Neural progenitor cell (in vitro differentiated cells): ENCODE measurements around the gene TRAPPC3. TPM values are rescaled to one million over a fixed set of nuclear protein-coding genes. Genes with fewer than 3 reads are reported as not detected.

Source experiments
- DNase-seq: peaks from one replicate; pipeline ENCODE4 v3.0.0-alpha.2; 2016; ENCODE audit warnings: low spot score
- H2AFZ ChIP-seq: fragments of 200-600 bp; sonication (generic); replicated peaks from 2 replicates; pipeline ENCODE4 v1.6.1; 2016; ENCODE audit warnings: antibody characterized with exemption
- H3F3A ChIP-seq: fragments of 200-600 bp; sonication (generic); 2 replicates; pipeline ENCODE4 v1.6.1; 2016; ENCODE audit warnings: antibody characterized with exemption, low read depth
- H3K27ac ChIP-seq: fragments of 200-600 bp; sonication (generic); 2 replicates; pipeline ENCODE4 v1.5.1; 2016; ENCODE audit warnings: mild to moderate bottlenecking
- H3K27me3 ChIP-seq: fragments of 200-600 bp; sonication (generic); 2 replicates; pipeline ENCODE4 v1.6.1; 2016; ENCODE audit warnings: mild to moderate bottlenecking, moderate library complexity
- H3K36me3 ChIP-seq: fragments of 200-600 bp; sonication (generic); 2 replicates; pipeline ENCODE4 v1.5.1; 2016
- H3K4me1 ChIP-seq: fragments of 200-600 bp; sonication (generic); 2 replicates; pipeline ENCODE4 v1.6.1; 2016; ENCODE audit warnings: mixed run types
- H3K4me2 ChIP-seq: fragments of 200-600 bp; sonication (generic); 2 replicates; pipeline ENCODE4 v1.6.1; 2016
- H3K4me3 ChIP-seq: fragments of 200-600 bp; sonication (generic); 2 replicates; pipeline ENCODE4 v1.5.1; 2016
- H3K79me2 ChIP-seq: fragments of 200-600 bp; sonication (generic); 2 replicates; pipeline ENCODE4 v1.6.1; 2016; ENCODE audit warnings: low read depth
- H3K9ac ChIP-seq: fragments of 200-600 bp; sonication (generic); 2 replicates; pipeline ENCODE4 v1.6.1; 2016
- H3K9me3 ChIP-seq: fragments of 200-600 bp; sonication (generic); 2 replicates; pipeline ENCODE4 v1.5.1; 2016; ENCODE audit warnings: low read depth
- H4K20me1 ChIP-seq: fragments of 200-600 bp; sonication (generic); 2 replicates; pipeline ENCODE4 v1.6.1; 2016; ENCODE audit warnings: low read depth
- H3K27ac Mint-ChIP-seq: 3 replicates; pipeline ENCODE4 v1.8.0; 2021; ENCODE audit warnings: mixed read lengths
- H3K27me3 Mint-ChIP-seq: 2 replicates; pipeline ENCODE4 v1.8.0; 2022; ENCODE audit warnings: low read depth, mild to moderate bottlenecking, inconsistent platforms, moderate library complexity, mixed read lengths; ENCODE audit not compliant: insufficient read depth
- H3K36me3 Mint-ChIP-seq: 3 replicates; pipeline ENCODE4 v1.8.0; 2021; ENCODE audit warnings: mixed read lengths
- H3K4me1 Mint-ChIP-seq: 3 replicates; pipeline ENCODE4 v1.8.0; 2021; ENCODE audit warnings: mixed read lengths
- H3K4me3 Mint-ChIP-seq: 3 replicates; pipeline ENCODE4 v1.8.0; 2021; ENCODE audit warnings: mild to moderate bottlenecking, moderate library complexity, mixed read lengths
- H3K9me3 Mint-ChIP-seq: 3 replicates; pipeline ENCODE4 v1.8.0; 2020; ENCODE audit warnings: mixed read lengths
- EZH2 ChIP-seq: fragments of 200-600 bp; sonication (generic); IDR thresholded peaks from 2 replicates; pipeline ENCODE4 v1.6.1; 2017; ENCODE audit warnings: antibody characterized with exemption, mild to moderate bottlenecking, moderate library complexity
- EZH2phosphoT487 ChIP-seq: fragments of 200-600 bp; sonication (generic); IDR thresholded peaks from 2 replicates; pipeline ENCODE4 v1.6.1; 2017; ENCODE audit warnings: antibody characterized with exemption
- total RNA-seq: library from RNA; depleted of rRNA; stranded (reverse); fragments of >200 nt; gene quantifications from 2 replicates; pipeline ENCODE4 v1.2.3, GENCODE V29; 2015; ENCODE audit warnings: low replicate concordance
- TF ChIP-seq, protein P1 (sequence below): fragments of 200-600 bp; sonication (generic); IDR thresholded peaks from 2 replicates; pipeline ENCODE4 v1.5.1; 2017; ENCODE audit warnings: antibody characterized with exemption, mild to moderate bottlenecking

TRAPPC3 gene
- total RNA-seq, 1 donor from 2014 or later: 44.9 TPM

GRCh38 chr1:36093929-36094328 lies 55.4 kb downstream of the TRAPPC3 start:
- Histone ChIP-seq H2AFZ (no peak overlapping the region), H4K20me1 (peaks cover 10% of the 10 kb centered on the region), H3K9me3 (no peaks in the 10 kb centered on the region), H3K27ac (no peak overlapping the region), H3K79me2 (peaks cover 21% of the 10 kb centered on the region), H3K36me3 (no peaks in the 10 kb centered on the region), H3K4me3 (no peak overlapping the region), H3K4me2 (no peak overlapping the region), H3K4me1 (peaks cover 3% of the 10 kb centered on the region), H3F3A (peaks cover 20% of the 10 kb centered on the region), H3K9ac (no peak overlapping the region), H3K27me3 (no peaks in the 10 kb centered on the region)
- Mint-ChIP-seq H3K4me3 (no peak overlapping the region), H3K4me1 (peaks cover 11% of the 10 kb centered on the region), H3K9me3 (no peaks in the 10 kb centered on the region), H3K27me3 (peaks cover 2% of the 10 kb centered on the region), H3K36me3 (peaks cover 13% of the 10 kb centered on the region), H3K27ac (no peak overlapping the region)
- no peak for DNase-seq
- TF ChIP-seq EZH2phosphoT487: no peak
- no peak for TF ChIP-seq EZH2
- TF ChIP-seq, protein P1, sequence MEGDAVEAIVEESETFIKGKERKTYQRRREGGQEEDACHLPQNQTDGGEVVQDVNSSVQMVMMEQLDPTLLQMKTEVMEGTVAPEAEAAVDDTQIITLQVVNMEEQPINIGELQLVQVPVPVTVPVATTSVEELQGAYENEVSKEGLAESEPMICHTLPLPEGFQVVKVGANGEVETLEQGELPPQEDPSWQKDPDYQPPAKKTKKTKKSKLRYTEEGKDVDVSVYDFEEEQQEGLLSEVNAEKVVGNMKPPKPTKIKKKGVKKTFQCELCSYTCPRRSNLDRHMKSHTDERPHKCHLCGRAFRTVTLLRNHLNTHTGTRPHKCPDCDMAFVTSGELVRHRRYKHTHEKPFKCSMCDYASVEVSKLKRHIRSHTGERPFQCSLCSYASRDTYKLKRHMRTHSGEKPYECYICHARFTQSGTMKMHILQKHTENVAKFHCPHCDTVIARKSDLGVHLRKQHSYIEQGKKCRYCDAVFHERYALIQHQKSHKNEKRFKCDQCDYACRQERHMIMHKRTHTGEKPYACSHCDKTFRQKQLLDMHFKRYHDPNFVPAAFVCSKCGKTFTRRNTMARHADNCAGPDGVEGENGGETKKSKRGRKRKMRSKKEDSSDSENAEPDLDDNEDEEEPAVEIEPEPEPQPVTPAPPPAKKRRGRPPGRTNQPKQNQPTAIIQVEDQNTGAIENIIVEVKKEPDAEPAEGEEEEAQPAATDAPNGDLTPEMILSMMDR: no peak

- Histone ChIP-seq H3K4me3 (no peak overlapping the region), H2AFZ (no peak overlapping the region), H3F3A (peaks cover 20% of the 10 kb centered on the region), H3K9me3 (no peaks in the 10 kb centered on the region), H3K27ac (no peak overlapping the region), H3K36me3 (no peaks in the 10 kb centered on the region), H3K27me3 (no peaks in the 10 kb centered on the region), H3K9ac (no peak overlapping the region), H3K4me2 (no peak overlapping the region), H3K79me2 (peaks cover 22% of the 10 kb centered on the region), H4K20me1 (peaks cover 10% of the 10 kb centered on the region), H3K4me1 (peaks cover 3% of the 10 kb centered on the region)
- no peak overlapping the region for H3K27ac Mint-ChIP-seq
- H3K4me1 Mint-ChIP-seq: peaks cover 11% of the 10 kb centered on the region
- no peak for DNase-seq
- H3K27me3 Mint-ChIP-seq: peaks cover 2% of the 10 kb centered on the region
- H3K9me3 Mint-ChIP-seq: no peaks in the 10 kb centered on the region
- peaks cover 13% of the 10 kb centered on the region for H3K36me3 Mint-ChIP-seq
- no peak for TF ChIP-seq EZH2
- no peak for TF ChIP-seq EZH2phosphoT487
- TF ChIP-seq, protein P1: no peak
- no peak overlapping the region for H3K4me3 Mint-ChIP-seq
Observed at GRCh38 chr1:36093226-36093625, 56.1 kb downstream of the TRAPPC3 start.

- DNase-seq: no peak
- no peak overlapping the region for H3K4me3 Mint-ChIP-seq
- H3K4me3 ChIP-seq: no peak overlapping the region
- H3K9ac ChIP-seq: no peak overlapping the region
- H3K27ac Mint-ChIP-seq: no peak overlapping the region
- H2AFZ ChIP-seq: no peak overlapping the region
- H3K79me2 ChIP-seq: peaks cover 22% of the 10 kb centered on the region
- no peaks in the 10 kb centered on the region for H3K9me3 ChIP-seq
- peaks cover 2% of the 10 kb centered on the region for H3K27me3 Mint-ChIP-seq
- peaks cover 20% of the 10 kb centered on the region for H3F3A ChIP-seq
- H3K9me3 Mint-ChIP-seq: no peaks in the 10 kb centered on the region
- no peak overlapping the region for H3K27ac ChIP-seq
- peaks cover 13% of the 10 kb centered on the region for H3K4me1 Mint-ChIP-seq
- H4K20me1 ChIP-seq: peaks cover 10% of the 10 kb centered on the region
- no peak overlapping the region for H3K4me2 ChIP-seq
- H3K27me3 ChIP-seq: no peaks in the 10 kb centered on the region
- no peaks in the 10 kb centered on the region for H3K36me3 ChIP-seq
- H3K4me1 ChIP-seq: peaks cover 3% of the 10 kb centered on the region
- TF ChIP-seq EZH2 (no peak), EZH2phosphoT487 (no peak)
- TF ChIP-seq, protein P1: no peak
- H3K36me3 Mint-ChIP-seq: peaks cover 13% of the 10 kb centered on the region
Observed at GRCh38 chr1:36092798-36093185, 56.5 kb downstream of the TRAPPC3 start.
